GM19025 (cell line): ENCODE measurements around the gene BMERB1.
"Not testable (repeated sequence)": the region's sequence is repeated elsewhere in the genome, so short reads cannot be mapped to it uniquely, and the experiment has no call there.

Experiments used
- ATAC-seq: cut with Tn5 transposase; IDR thresholded peaks from one replicate; pipeline ENCODE4 v1.9.1; 2021; ENCODE audit warnings: mild to moderate bottlenecking, low read depth, moderate library complexity; ENCODE audit not compliant: unreplicated experiment

Gene BMERB1

GRCh38 chr16:15519790-15520189 is 85.4 kb downstream of the BMERB1 start:
- no peak for ATAC-seq

GRCh38 chr16:15521390-15521757 is 87.0 kb downstream of the BMERB1 start:
- no peak for ATAC-seq

- ATAC-seq = no peak
Measured at GRCh38 chr16:15521758-15522509, 87.5 kb downstream of the BMERB1 start.

GRCh38 chr16:15523092-15523541 is 88.7 kb downstream of the BMERB1 start:
- ATAC-seq = no peak

GRCh38 chr16:15523939-15524338 is 89.6 kb downstream of the BMERB1 start:
- no peak for ATAC-seq

GRCh38 chr16:15524966-15525365 is 90.6 kb downstream of the BMERB1 start:
- no peak for ATAC-seq

GRCh38 chr16:15526097-15526496 is 91.7 kb downstream of the BMERB1 start:
- no peak for ATAC-seq

- ATAC-seq = no peak
Measured at GRCh38 chr16:15526731-15527130, 92.3 kb downstream of the BMERB1 start.

- ATAC-seq = no peak
Measured at GRCh38 chr16:15529673-15530072, 95.3 kb downstream of the BMERB1 start.

GRCh38 chr16:15530085-15530484 is 95.7 kb downstream of the BMERB1 start:
- ATAC-seq = no peak

- ATAC-seq = no peak
Measured at GRCh38 chr16:15532825-15533224, 98.4 kb downstream of the BMERB1 start.

- no peak for ATAC-seq
Measured at GRCh38 chr16:15533386-15533785, 99.0 kb downstream of the BMERB1 start.

GRCh38 chr16:15535772-15536171 is 101.4 kb downstream of the BMERB1 start:
- no peak for ATAC-seq

- no peak for ATAC-seq
Measured at GRCh38 chr16:15536843-15537242, 102.5 kb downstream of the BMERB1 start.

- ATAC-seq = no peak
Measured at GRCh38 chr16:15538507-15538906, 104.1 kb downstream of the BMERB1 start.

GRCh38 chr16:15539197-15539596 is 104.8 kb downstream of the BMERB1 start:
- no peak for ATAC-seq

- no peak for ATAC-seq
Measured at GRCh38 chr16:15542261-15542660, 107.9 kb downstream of the BMERB1 start.

- ATAC-seq = no peak
Measured at GRCh38 chr16:15542734-15543347, 108.5 kb downstream of the BMERB1 start.

GRCh38 chr16:15544405-15544804 is 110.0 kb downstream of the BMERB1 start:
- ATAC-seq = no peak

GRCh38 chr16:15545544-15545943 is 111.2 kb downstream of the BMERB1 start:
- ATAC-seq = no peak

GRCh38 chr16:15547072-15547767 is 112.8 kb downstream of the BMERB1 start:
- ATAC-seq = not testable (repeated sequence)

GRCh38 chr16:15547768-15548096 is 113.3 kb downstream of the BMERB1 start:
- ATAC-seq = no peak
